Activated naive CD4-positive, alpha-beta T cell treated with Interleukin-2 at 50 U/mL for 16 hours (primary cell): ENCODE measurements around the gene NPBWR2.

Experiments used
- DNase-seq: peaks from one replicate; pipeline ENCODE4 v3.0.0-alpha.2; 2020

NPBWR2 gene

DNA sequence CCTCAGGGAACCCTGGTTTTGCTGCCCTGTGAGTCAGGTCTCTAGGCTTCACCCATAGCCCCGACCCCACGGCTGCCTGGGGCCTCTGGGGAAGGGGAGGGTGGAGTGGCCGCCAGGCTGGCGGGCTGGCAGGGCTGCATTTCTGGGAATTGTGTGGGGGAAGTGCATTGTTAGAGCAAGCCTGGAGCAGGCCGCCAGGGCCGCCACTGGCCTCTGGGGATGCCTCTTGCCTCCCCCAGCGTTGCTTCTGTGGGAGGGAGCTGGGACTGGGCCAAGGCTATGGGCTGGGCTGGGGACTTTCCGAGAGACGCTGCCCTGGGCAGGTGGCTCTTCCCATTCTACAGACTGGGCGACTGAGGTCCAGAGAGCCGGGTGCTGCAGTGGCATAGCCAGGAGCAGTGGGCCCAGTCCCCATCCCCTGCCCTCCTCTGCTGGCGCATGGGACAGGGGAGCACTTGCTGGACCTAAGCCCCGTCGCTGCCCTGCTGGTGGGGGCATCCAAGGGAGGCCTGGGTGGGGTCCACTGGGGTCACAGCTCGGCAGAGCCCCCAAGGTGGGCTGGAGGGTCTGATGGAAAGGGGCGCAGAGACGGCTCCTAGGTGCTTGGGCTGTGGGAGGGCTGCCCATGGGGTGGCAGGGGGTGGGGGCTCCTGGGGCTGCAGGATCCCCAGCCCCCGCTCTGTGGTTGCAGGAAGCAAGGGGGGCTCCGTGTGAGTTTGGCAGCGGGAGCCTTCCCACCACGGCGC lies 51.3 kb downstream of the NPBWR2 start:
- no peak for DNase-seq

DNA sequence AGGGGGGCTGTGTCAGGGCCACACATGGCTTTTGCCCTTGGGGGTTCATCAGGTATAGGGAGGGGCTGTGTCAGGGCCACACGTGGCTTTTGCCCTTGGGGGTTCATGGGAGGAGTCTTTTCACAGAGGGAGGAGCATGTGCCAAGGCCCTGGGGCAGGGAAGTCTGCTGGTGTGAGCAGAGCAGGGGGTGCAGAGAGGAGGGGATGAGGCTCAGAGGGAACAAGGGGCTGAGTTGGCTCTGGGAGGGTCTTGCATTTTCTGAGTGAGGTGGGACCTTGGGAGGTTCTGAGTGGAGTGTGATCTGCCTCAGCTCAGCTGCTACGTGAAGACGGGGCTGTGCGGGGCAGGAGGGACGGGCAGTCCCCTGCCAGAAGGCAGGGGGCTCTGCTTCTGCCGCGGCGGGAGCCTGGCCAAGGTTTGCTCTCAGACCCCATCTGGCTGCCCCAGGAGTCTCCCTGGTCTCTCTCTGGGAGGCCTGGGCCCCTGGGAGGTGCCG lies 51.9 kb downstream of the NPBWR2 start:
- no peak for DNase-seq

DNA sequence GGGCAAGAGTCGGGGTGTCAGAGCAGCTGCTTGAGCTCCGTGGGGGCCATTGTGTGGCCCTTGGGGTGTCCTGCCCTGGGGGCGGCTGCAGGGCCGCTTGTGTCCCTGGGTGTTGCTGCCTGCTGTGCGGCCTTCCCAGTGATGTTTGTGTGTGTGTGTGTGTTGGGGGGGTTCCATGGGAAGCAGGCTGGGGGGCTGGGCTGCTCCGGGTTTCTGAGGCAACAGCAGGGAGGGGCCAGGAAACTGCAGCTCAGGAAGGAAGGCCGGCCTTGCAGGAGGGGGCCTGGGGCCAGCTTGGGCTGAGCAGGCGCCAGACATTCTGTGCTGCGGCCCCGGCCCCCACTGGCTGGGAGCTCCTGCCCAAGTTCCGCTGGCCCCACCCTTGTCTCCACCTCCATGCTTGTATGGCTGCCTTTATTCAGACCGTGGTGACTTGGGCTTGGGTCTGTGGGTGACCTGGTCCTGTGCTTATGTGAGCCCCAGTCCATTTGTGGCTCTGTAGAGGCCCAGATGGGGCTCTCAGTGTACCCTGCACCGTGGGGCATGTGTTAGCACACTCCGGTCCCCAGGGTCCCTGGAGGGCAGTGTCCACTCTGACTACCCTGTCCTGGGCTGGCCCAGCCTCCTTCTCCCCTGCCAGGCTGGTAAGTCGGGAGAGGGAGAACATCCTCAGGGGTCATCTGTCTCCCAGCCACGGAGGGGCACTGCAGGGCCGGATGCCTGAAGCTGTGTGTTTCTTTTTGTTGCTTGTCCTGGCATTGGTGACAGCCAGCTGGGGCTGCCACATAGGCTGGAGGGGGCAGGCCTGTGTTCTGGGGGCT lies 53.3 kb downstream of the NPBWR2 start:
- DNase-seq = no peak
